Measurements from ENCODE around the gene SPIC.

The SPIC gene

GRCh38 chr12:101498252-101498651, 23.1 kb downstream of the SPIC start:
- no peaks in the 10 kb centered on the region for H3K4me1 ChIP-seq
- H3K4me3 ChIP-seq (ENCODE audit: low read depth, low read length), result no peak overlapping the region
- H3K36me3 ChIP-seq (ENCODE audit: control insufficient read depth, insufficient read depth, low read length), result no peaks in the 10 kb centered on the region
- H3K27ac ChIP-seq, result no peak overlapping the region
- no peaks in the 10 kb centered on the region for H3K9me3 ChIP-seq (ENCODE audit: control insufficient read depth, low read length)
- H3K79me2 ChIP-seq, result no peaks in the 10 kb centered on the region
- no peak overlapping the region for H3K4me2 ChIP-seq (ENCODE audit: low read length)
- no peaks in the 10 kb centered on the region for H3K27me3 ChIP-seq (ENCODE audit: control insufficient read depth, insufficient read depth, low read length)
- no peak overlapping the region for H2AFZ ChIP-seq
- TF ChIP-seq CTCF (IDR thresholded peaks at IDR 0.05), result no peak
- H3K9ac ChIP-seq, result no peak overlapping the region

- Histone ChIP-seq H3K9me3 (ENCODE audit: control insufficient read depth, low read length) (no peaks in the 10 kb centered on the region), H3K27me3 (ENCODE audit: control insufficient read depth, insufficient read depth, low read length) (no peaks in the 10 kb centered on the region), H3K36me3 (ENCODE audit: control insufficient read depth, insufficient read depth, low read length) (no peaks in the 10 kb centered on the region), H3K27ac (no peak overlapping the region), H3K4me1 (no peaks in the 10 kb centered on the region), H3K4me2 (ENCODE audit: low read length) (no peak overlapping the region), H3K4me3 (ENCODE audit: low read depth, low read length) (no peak overlapping the region), H2AFZ (no peak overlapping the region), H3K79me2 (no peaks in the 10 kb centered on the region), H3K9ac (no peak overlapping the region)
- TF ChIP-seq CTCF (IDR thresholded peaks at IDR 0.05), result no peak
Observed at GRCh38 chr12:101501410-101501995, 26.4 kb downstream of the SPIC start.

- Histone ChIP-seq H3K27ac (no peak overlapping the region), H3K9ac (no peak overlapping the region), H3K79me2 (no peaks in the 10 kb centered on the region), H3K4me3 (ENCODE audit: low read depth, low read length) (no peak overlapping the region), H3K27me3 (ENCODE audit: control insufficient read depth, insufficient read depth, low read length) (no peaks in the 10 kb centered on the region), H3K4me2 (ENCODE audit: low read length) (no peak overlapping the region), H2AFZ (no peak overlapping the region), H3K4me1 (no peaks in the 10 kb centered on the region), H3K36me3 (ENCODE audit: control insufficient read depth, insufficient read depth, low read length) (no peaks in the 10 kb centered on the region), H3K9me3 (ENCODE audit: control insufficient read depth, low read length) (no peaks in the 10 kb centered on the region)
- no peak for TF ChIP-seq CTCF (IDR thresholded peaks at IDR 0.05)
Observed at GRCh38 chr12:101521136-101521535, 46.0 kb downstream of the SPIC start.

GRCh38 chr12:101527682-101528081, 52.5 kb downstream of the SPIC start:
- Histone ChIP-seq H3K36me3 (ENCODE audit: control insufficient read depth, insufficient read depth, low read length) (no peaks in the 10 kb centered on the region), H2AFZ (no peak overlapping the region), H3K4me2 (ENCODE audit: low read length) (no peak overlapping the region), H3K4me3 (ENCODE audit: low read depth, low read length) (no peak overlapping the region), H3K79me2 (no peaks in the 10 kb centered on the region), H3K27me3 (ENCODE audit: control insufficient read depth, insufficient read depth, low read length) (no peaks in the 10 kb centered on the region), H3K9ac (no peak overlapping the region), H3K9me3 (ENCODE audit: control insufficient read depth, low read length) (no peaks in the 10 kb centered on the region), H3K27ac (no peak overlapping the region), H3K4me1 (no peaks in the 10 kb centered on the region)
- TF ChIP-seq CTCF (IDR thresholded peaks at IDR 0.05), result no peak

GRCh38 chr12:101536069-101536674, 61.0 kb downstream of the SPIC start:
- no peaks in the 10 kb centered on the region for H3K9me3 ChIP-seq (ENCODE audit: control insufficient read depth, low read length)
- TF ChIP-seq CTCF (IDR thresholded peaks at IDR 0.05), result no peak
- H3K36me3 ChIP-seq (ENCODE audit: control insufficient read depth, insufficient read depth, low read length), result no peaks in the 10 kb centered on the region
- H3K4me3 ChIP-seq (ENCODE audit: low read depth, low read length), result no peak overlapping the region
- H3K27me3 ChIP-seq (ENCODE audit: control insufficient read depth, insufficient read depth, low read length), result no peaks in the 10 kb centered on the region
- H3K27ac ChIP-seq, result no peak overlapping the region
- H3K9ac ChIP-seq, result no peak overlapping the region
- no peak overlapping the region for H3K4me2 ChIP-seq (ENCODE audit: low read length)
- no peak overlapping the region for H2AFZ ChIP-seq
- H3K79me2 ChIP-seq, result no peaks in the 10 kb centered on the region
- no peaks in the 10 kb centered on the region for H3K4me1 ChIP-seq
